K562 (cell line): Measurements from ENCODE around the gene DHX8. TPM values are rescaled to one million over a fixed set of nuclear protein-coding genes. Genes with fewer than 3 reads are reported as not detected.
A peak's percentile ranks its signal among the peaks of the same experiment; 100 is the strongest.

Source experiments
- ATAC-seq: fragments of 200-7000 bp; cut with Tn5 transposase; 3 replicates; pipeline ENCODE4 v1.9.1; 2020; ENCODE audit warnings: moderate library complexity
- BruUV-seq: library from RNA; stranded (reverse); fragments of 400-500 nt; replicated peaks from 2 replicates; lab custom pipeline; 2021; lab: Mats Ljungman, UMichigan
- CTCF ChIA-PET: fragments of 300-600 bp; formaldehyde crosslinking; extraction: SDS; loops from one replicate; lab custom pipeline; 2021; ENCODE audit warnings: low intra/inter-chr PET ratio; lab: Yijun Ruan, JAX
- POLR2A ChIA-PET: fragments of 300-600, 350-650 bp; sonication (Branson Sonifier 250); formaldehyde crosslinking; extraction: SDS; loops from one replicate; lab custom pipeline; 2021; ENCODE audit warnings: antibody characterized with exemption, inconsistent platforms; lab: Yijun Ruan, JAX
- DNase-seq, 4 experiments: peaks; one replicate each; pipeline versions ENCODE4 v3.0.0 to v3.0.0-alpha.2; 2011 to 2018; ENCODE audit warnings: low spot score in 3 of 4, mixed read lengths in 3 of 4; ENCODE audit errors: extremely low read depth in 1 of 4
- FAIRE-seq: peaks from 2 replicates; lab custom pipeline; 2011; peaks lifted over from hg19 to GRCh38; lab: Jason Lieb, UNC
- H2AFZ ChIP-seq: 2 replicates; pipeline ENCODE4 v1.6.0; 2011; ENCODE audit warnings: low read depth, low read length, control low read depth, inconsistent platforms
- H3K27ac ChIP-seq: fragments of 200-600 bp; 3 replicates; pipeline ENCODE4 v1.8.0; 2011; ENCODE audit warnings: low read depth, mild to moderate bottlenecking, control low read depth, inconsistent platforms, low read length, moderate library complexity, mixed read lengths; ENCODE audit errors: extremely low read depth
- H3K27me3 ChIP-seq, 2 experiments: fragments of 300-600 bp in 1 of 2; 2 replicates in 1 of 2; 3 replicates in 1 of 2; pipeline versions ENCODE4 v1.6.0 to v1.8.0; 2011; ENCODE audit warnings: inconsistent platforms in 2 of 2, low read length in 2 of 2, mild to moderate bottlenecking in 1 of 2, mixed read lengths in 1 of 2, moderate library complexity in 1 of 2; ENCODE audit not compliant: control insufficient read depth in 2 of 2, insufficient read depth in 2 of 2
- H3K36me3 ChIP-seq: fragments of 300-600 bp; 3 replicates; pipeline ENCODE4 v1.8.0; 2011; ENCODE audit warnings: mild to moderate bottlenecking, low read length, inconsistent platforms; ENCODE audit not compliant: control insufficient read depth, insufficient read depth
- H3K4me1 ChIP-seq, 2 experiments: fragments of 200-600 bp in 1 of 2; replicated peaks in 1 of 2; 2 replicates in 1 of 2; 3 replicates in 1 of 2; pipeline versions ENCODE4 v1.5.1 to v1.8.0; 2011; ENCODE audit warnings: inconsistent platforms in 2 of 2, low read length in 2 of 2, mild to moderate bottlenecking in 1 of 2, mixed read lengths in 1 of 2, moderate library complexity in 1 of 2; ENCODE audit not compliant: control insufficient read depth in 2 of 2, insufficient read depth in 2 of 2
- H3K4me2 ChIP-seq: 2 replicates; pipeline ENCODE4 v1.6.1; 2011; ENCODE audit warnings: low read length, control low read depth, inconsistent platforms, mixed read lengths; ENCODE audit not compliant: insufficient read depth
- H3K4me3 ChIP-seq: fragments of 200-600 bp; sonication (generic), shearing (Covaris generic); 2 replicates; pipeline ENCODE4 v1.5.1; 2016; ENCODE audit warnings: control low read depth, inconsistent platforms
- H3K79me2 ChIP-seq: fragments of 200-600 bp; 3 replicates; pipeline ENCODE4 v1.8.0; 2011; ENCODE audit warnings: low read length, inconsistent platforms; ENCODE audit not compliant: control insufficient read depth, insufficient read depth
- H3K9ac ChIP-seq, 2 experiments: 2 replicates each; pipeline versions ENCODE4 v1.6.0 to v1.6.1; 2011; ENCODE audit warnings: low read depth in 2 of 2, low read length in 2 of 2, control low read depth in 1 of 2, inconsistent platforms in 1 of 2, mild to moderate bottlenecking in 1 of 2, mixed read lengths in 1 of 2; ENCODE audit not compliant: insufficient read depth in 1 of 2
- H3K9me1 ChIP-seq: one replicate; pipeline ENCODE4 v1.6.0; 2011; ENCODE audit warnings: inconsistent platforms, mild to moderate bottlenecking, low read length, moderate library complexity; ENCODE audit not compliant: control insufficient read depth, insufficient read depth
- H3K9me3 ChIP-seq: replicated peaks from 2 replicates; pipeline ENCODE4 v1.5.1; 2011; ENCODE audit warnings: low read depth, low read length, inconsistent platforms; ENCODE audit not compliant: control insufficient read depth, insufficient read depth
- H4K20me1 ChIP-seq: replicated peaks from 2 replicates; pipeline ENCODE4 v1.6.1; 2011; ENCODE audit warnings: low read length, inconsistent platforms, mixed read lengths; ENCODE audit not compliant: control insufficient read depth, insufficient read depth
- ARID1B ChIP-seq: fragments of 450-650 bp; IDR thresholded peaks from 2 replicates; pipeline ENCODE4 v1.6.1; 2016; ENCODE audit warnings: antibody characterized with exemption, mild to moderate bottlenecking, inconsistent platforms
- HNRNPLL ChIP-seq: fragments of 200-400 bp; formaldehyde crosslinking; IDR thresholded peaks from 2 replicates; pipeline ENCODE4 v1.6.1; 2017; ENCODE audit warnings: low read length, low read depth, mild to moderate bottlenecking; ENCODE audit not compliant: poor library complexity, severe bottlenecking
- MCM5 ChIP-seq: fragments of 450-650 bp; IDR thresholded peaks from 2 replicates; pipeline ENCODE4 v1.6.1; 2016; ENCODE audit warnings: low read depth
- NONO ChIP-seq, 2 experiments: fragments of 200-400 bp in 1 of 2; fragments of 450-650 bp in 1 of 2; formaldehyde crosslinking in 1 of 2; IDR thresholded peaks; 2 replicates each; pipeline ENCODE4 v1.6.1; 2017; ENCODE audit warnings: low read depth in 2 of 2, mild to moderate bottlenecking in 2 of 2, moderate library complexity in 2 of 2, low read length in 1 of 2
- SAP30 ChIP-seq: fragments of 200-600 bp; sonication (generic); IDR thresholded peaks from 2 replicates; pipeline ENCODE4 v1.6.1; 2012; ENCODE audit warnings: borderline replicate concordance, low read depth, mild to moderate bottlenecking, moderate library complexity, low read length, control low read depth, inconsistent platforms; ENCODE audit not compliant: insufficient read depth, poor library complexity, severe bottlenecking
- SNRNP70 ChIP-seq: fragments of 200-400 bp; formaldehyde crosslinking; optimal IDR thresholded peaks from 2 replicates; pipeline ENCODE3; 2017; ENCODE audit warnings: low read depth, low read length
- ZNF77 ChIP-seq: fragments of 250-450 bp; sonication (Bioruptor Pico); IDR thresholded peaks from 2 replicates; pipeline ENCODE4 v1.5.0; 2020
- WGBS: fragments of 100-300 bp; shearing (Covaris generic); methylation state at CpG from one replicate; pipeline ENCODE4 v1.1.6; 2016; ENCODE audit warnings: low coverage, mixed read lengths; ENCODE audit not compliant: insufficient coverage; ENCODE audit errors: missing lambda C conversion rate; 5-methylcytosine and 5-hydroxymethylcytosine counted together
- in situ Hi-C: fragments of 300-500 bp; cut with MboI; formaldehyde crosslinking; loops from 4 replicates; pipeline ENCODE4 v1.15.0; 2018; ENCODE audit warnings: inconsistent platforms, mixed read lengths
- intact Hi-C: fragments of 100-400 bp; cut with micrococcal nuclease; formaldehyde crosslinking; loops from 2 replicates; pipeline ENCODE4 v1.14.2; 2022
- polyA plus RNA-seq, 8 experiments: library from polyadenylated mRNA; depleted of rRNA in 4 of 8; stranded (reverse) in 5 of 8; unstranded in 3 of 8; fragments of >200 nt; fragmentation: Nextera tagmentation in 2 of 8; fragmentation: Illumina TruSeq in 1 of 8; extraction: Ambion mirVana in 2 of 8; extraction: Trizol in 1 of 8; gene quantifications; 2 replicates each; pipeline versions ENCODE4 v1.2.1 to v1.2.3, GENCODE V29; 2011 to 2014; ENCODE audit warnings: inconsistent platforms in 1 of 8, missing spikeins in 1 of 8
- total RNA-seq, 7 experiments: library from RNA; depleted of rRNA in 6 of 7; stranded (reverse); fragments of >200 nt in 6 of 7; fragmentation: Illumina TruSeq in 2 of 7; extraction: Trizol in 2 of 7; gene quantifications; 2 replicates each; pipeline versions ENCODE4 v1.2.1 to v1.2.3, GENCODE V29; 2011 to 2021; ENCODE audit warnings: low replicate concordance in 1 of 7
- TF ChIP-seq, protein P1 (sequence below), 2 experiments: fragments of 450-650 bp in 1 of 2; sonication (generic) in 1 of 2; formaldehyde crosslinking in 1 of 2; IDR thresholded peaks; 2 replicates each; pipeline versions ENCODE4 v1.7.1 to v1.9.0; 2016 to 2022; ENCODE audit warnings: inconsistent platforms in 1 of 2, mild to moderate bottlenecking in 1 of 2, missing genetic modification reagents in 1 of 2
- TF ChIP-seq, protein P2 (sequence below): sonication (generic); formaldehyde crosslinking; IDR thresholded peaks from 2 replicates; pipeline ENCODE4 v1.8.1; 2022; ENCODE audit warnings: missing genetic modification reagents
- TF ChIP-seq, protein P3 (sequence below): fragments of 200-800 bp; sonication (Bioruptor generic); IDR thresholded peaks from 2 replicates; pipeline ENCODE4 v1.6.1; 2017; ENCODE audit warnings: missing genetic modification characterization, missing compliant biosample characterization

DHX8 gene
- total and polyA plus RNA-seq, 9 of the 15 experiments (the other 6 are each of a cell fraction or from before 2014, with no cell fraction given): 16.7 to 42.5 (median 25.6) TPM

DNA sequence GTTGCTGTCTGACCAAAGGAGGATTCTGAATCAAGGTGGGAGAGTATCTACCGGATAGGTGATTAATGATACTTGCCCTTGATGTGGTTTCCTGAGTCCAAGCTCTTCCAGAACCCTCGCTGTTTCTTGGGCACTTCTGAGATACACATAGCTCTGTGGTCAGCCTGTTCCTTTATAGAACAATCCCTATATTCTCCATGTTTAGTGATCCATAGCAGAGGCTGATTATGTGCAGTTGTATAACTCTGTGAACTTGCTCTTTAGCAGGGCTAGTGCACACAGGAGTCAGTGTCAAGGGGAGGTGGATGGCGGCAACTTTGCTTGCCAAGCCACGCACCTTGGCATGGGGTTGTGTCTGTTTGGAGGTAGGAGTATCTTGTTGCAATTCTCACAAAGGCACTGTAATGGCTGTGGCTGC, 48.9 kb upstream of the DHX8 start:
- H3K9me3 ChIP-seq: no peaks in the 10 kb centered on the region
- no peaks in the 10 kb centered on the region for H4K20me1 ChIP-seq
- peak; percentile 19 for FAIRE-seq
- in situ Hi-C loops: no loop called here
- no peaks in the 10 kb centered on the region for H3K79me2 ChIP-seq
- no peak overlapping the region for H3K27ac ChIP-seq
- 0% methylated on average over 4 of the region's 4 CpGs for WGBS
- no peak overlapping the region for H2AFZ ChIP-seq
- H3K27me3 ChIP-seq: peaks cover 13 to 42% of the 10 kb centered on the region in 2 experiments; a peak in 4 of 5 replicates
- H3K4me3 ChIP-seq: no peak overlapping the region
- intact Hi-C loops: no loop called here
- H3K9ac ChIP-seq: no peak overlapping the region
- H3K4me2 ChIP-seq: no peak overlapping the region
- ChIA-PET CTCF (no interaction called here), POLR2A (interaction anchor here (1.0 kb wide), 1 partner anchor 17 kb away, joined by 3 read pairs; no protein-coding TSS in a partner anchor)
- ATAC-seq: no peak
- H3K9me1 ChIP-seq: no peaks in the 10 kb centered on the region
- H3K4me1 ChIP-seq: no peaks in the 10 kb centered on the region
- no peak for DNase-seq
- no peaks in the 10 kb centered on the region for H3K36me3 ChIP-seq
- no TSS peak for BruUV-seq
- TF ChIP-seq HNRNPLL (no peak), SNRNP70 (no peak), NONO (IDR thresholded peaks at IDR 0.05; ENCODE audit: low read depth in 2 of 2, low read length in 1 of 2) (no peak), ZNF77 (CRISPR knock-in tag) (no peak), MCM5 (no peak), ARID1B (no peak), SAP30 (no peak)
- TF ChIP-seq, protein P1, sequence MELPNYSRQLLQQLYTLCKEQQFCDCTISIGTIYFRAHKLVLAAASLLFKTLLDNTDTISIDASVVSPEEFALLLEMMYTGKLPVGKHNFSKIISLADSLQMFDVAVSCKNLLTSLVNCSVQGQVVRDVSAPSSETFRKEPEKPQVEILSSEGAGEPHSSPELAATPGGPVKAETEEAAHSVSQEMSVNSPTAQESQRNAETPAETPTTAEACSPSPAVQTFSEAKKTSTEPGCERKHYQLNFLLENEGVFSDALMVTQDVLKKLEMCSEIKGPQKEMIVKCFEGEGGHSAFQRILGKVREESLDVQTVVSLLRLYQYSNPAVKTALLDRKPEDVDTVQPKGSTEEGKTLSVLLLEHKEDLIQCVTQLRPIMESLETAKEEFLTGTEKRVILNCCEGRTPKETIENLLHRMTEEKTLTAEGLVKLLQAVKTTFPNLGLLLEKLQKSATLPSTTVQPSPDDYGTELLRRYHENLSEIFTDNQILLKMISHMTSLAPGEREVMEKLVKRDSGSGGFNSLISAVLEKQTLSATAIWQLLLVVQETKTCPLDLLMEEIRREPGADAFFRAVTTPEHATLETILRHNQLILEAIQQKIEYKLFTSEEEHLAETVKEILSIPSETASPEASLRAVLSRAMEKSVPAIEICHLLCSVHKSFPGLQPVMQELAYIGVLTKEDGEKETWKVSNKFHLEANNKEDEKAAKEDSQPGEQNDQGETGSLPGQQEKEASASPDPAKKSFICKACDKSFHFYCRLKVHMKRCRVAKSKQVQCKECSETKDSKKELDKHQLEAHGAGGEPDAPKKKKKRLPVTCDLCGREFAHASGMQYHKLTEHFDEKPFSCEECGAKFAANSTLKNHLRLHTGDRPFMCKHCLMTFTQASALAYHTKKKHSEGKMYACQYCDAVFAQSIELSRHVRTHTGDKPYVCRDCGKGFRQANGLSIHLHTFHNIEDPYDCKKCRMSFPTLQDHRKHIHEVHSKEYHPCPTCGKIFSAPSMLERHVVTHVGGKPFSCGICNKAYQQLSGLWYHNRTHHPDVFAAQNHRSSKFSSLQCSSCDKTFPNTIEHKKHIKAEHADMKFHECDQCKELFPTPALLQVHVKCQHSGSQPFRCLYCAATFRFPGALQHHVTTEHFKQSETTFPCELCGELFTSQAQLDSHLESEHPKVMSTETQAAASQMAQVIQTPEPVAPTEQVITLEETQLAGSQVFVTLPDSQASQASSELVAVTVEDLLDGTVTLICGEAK (IDR thresholded peaks at IDR 0.05): no peak
- TF ChIP-seq, protein P1 (CRISPR knock-in tag; IDR thresholded peaks at IDR 0.05): no peak
- TF ChIP-seq, protein P2, sequence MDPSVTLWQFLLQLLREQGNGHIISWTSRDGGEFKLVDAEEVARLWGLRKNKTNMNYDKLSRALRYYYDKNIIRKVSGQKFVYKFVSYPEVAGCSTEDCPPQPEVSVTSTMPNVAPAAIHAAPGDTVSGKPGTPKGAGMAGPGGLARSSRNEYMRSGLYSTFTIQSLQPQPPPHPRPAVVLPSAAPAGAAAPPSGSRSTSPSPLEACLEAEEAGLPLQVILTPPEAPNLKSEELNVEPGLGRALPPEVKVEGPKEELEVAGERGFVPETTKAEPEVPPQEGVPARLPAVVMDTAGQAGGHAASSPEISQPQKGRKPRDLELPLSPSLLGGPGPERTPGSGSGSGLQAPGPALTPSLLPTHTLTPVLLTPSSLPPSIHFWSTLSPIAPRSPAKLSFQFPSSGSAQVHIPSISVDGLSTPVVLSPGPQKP (CRISPR knock-in tag): no peak
- TF ChIP-seq, protein P3, sequence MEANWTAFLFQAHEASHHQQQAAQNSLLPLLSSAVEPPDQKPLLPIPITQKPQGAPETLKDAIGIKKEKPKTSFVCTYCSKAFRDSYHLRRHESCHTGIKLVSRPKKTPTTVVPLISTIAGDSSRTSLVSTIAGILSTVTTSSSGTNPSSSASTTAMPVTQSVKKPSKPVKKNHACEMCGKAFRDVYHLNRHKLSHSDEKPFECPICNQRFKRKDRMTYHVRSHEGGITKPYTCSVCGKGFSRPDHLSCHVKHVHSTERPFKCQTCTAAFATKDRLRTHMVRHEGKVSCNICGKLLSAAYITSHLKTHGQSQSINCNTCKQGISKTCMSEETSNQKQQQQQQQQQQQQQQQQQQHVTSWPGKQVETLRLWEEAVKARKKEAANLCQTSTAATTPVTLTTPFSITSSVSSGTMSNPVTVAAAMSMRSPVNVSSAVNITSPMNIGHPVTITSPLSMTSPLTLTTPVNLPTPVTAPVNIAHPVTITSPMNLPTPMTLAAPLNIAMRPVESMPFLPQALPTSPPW: no peak
